ENCODE results near the gene NLRP3.
"Not testable (repeated sequence)": the region's sequence is repeated elsewhere in the genome, so short reads cannot be mapped to it uniquely, and the experiment has no call there.

NLRP3 gene

DNA sequence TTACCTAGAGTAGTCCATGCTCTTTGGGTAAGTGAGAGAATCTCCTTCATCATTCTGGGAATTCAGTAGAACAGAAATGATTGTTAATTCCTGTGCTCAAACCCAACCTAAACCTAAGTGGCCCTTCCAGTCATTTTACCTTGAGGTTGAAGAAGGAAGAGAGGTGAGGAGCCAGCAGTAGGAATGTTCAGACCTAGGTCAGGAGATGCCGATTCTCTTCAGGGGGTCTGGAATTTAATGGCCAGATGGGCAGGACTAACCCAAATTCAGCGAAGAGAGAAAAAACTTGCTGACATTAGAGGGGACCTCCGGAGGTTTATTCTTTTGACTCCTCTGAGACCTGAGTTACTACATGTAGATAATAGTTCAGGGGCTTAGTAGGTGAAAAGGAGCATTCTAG lies 58.4 kb downstream of the NLRP3 start:
- no peak for DNase-seq

GRCh38 chr1:247475793-247476192 lies 59.8 kb downstream of the NLRP3 start:
- DNase-seq, result no peak

- DNase-seq, result not testable (repeated sequence)
Measured at GRCh38 chr1:247476328-247477058, 60.5 kb downstream of the NLRP3 start.

DNA sequence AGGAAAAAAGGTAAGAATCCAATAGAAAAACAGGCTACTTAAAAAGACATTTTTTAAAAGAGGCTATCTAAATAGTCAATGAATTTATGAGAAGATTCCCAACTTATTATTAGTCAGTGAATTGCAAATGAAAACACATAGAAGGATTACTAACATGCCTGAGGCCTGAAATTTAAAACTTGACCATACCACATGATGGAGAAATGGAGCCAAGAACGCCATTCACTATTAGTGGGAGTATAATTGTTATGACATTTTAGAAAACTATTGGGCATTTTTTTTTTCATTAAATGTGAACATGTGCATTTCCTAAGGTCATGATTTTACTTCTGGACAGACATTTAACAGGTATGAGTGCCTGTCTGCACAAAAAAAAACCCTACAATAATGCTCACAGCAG lies 66.8 kb downstream of the NLRP3 start:
- no peak for DNase-seq

GRCh38 chr1:247487057-247487456 lies 71.1 kb downstream of the NLRP3 start:
- DNase-seq, result no peak

DNA sequence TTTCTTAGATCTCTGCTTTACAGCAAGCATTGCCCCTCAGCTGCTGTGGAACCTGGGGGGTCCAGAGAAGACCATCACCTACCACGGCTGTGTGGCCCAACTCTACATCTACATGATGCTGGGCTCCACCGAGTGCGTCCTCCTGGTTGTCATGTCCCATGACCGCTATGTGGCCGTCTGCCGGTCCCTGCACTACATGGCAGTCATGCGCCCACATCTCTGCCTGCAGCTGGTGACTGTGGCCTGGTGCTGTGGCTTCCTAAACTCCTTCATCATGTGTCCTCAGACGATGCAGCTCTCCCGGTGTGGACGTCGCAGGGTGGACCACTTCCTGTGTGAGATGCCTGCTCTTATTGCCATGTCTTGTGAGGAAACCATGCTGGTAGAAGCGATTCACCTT lies 75.4 kb downstream of the NLRP3 start:
- no peak for DNase-seq

GRCh38 chr1:247493106-247493505 lies 77.1 kb downstream of the NLRP3 start:
- no peak for DNase-seq

GRCh38 chr1:247494767-247495166 lies 78.8 kb downstream of the NLRP3 start:
- DNase-seq, result no peak

DNA sequence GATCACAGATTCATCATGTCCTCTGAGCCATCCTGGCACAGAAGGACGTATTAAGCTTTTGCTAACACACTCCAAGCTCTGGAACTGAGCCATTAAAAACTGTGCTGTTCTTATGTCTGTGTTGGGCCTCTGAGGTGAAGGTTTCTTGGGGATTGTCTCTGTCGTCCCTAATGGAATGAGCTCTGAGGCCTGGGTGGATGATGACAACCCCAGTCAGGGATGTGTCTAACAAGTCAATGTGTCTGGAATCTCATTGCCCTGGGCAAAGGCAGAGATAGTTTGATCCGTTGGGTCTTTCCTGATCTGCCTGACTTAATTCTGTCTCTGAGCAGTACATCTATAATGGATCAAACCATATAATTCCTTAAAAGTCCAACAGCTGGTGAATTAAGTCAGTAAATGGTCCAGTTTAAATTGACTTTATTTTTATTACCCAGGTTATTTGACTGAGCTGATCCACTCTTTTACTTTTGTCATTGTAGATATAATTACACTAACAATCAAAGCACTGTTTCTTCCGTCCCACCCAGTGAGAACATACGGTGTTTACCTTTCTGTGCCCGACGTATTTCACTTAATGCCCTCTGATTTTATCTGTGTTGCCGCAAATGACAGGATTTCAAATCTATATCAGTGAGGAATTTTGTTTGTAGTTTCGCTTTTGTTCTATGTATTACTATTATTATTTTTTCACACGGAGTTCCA lies 80.8 kb downstream of the NLRP3 start:
- no peak for DNase-seq
